ENCODE results near the gene NUP210L. TPM values are rescaled to one million over a fixed set of nuclear protein-coding genes. Genes with fewer than 3 reads are reported as not detected.
"Not testable (repeated sequence)": the region's sequence is repeated elsewhere in the genome, so short reads cannot be mapped to it uniquely, and the experiment has no call there.

NUP210L gene
- total and polyA plus RNA-seq, 2 donors (not counting 3 experiments of a cell fraction or from before 2014, with no cell fraction given), result 0.01 to 0.07 TPM

- no TSS peak for BruUV-seq (replicated peaks)
- no peak overlapping the region for H3K9ac ChIP-seq (replicated peaks; ENCODE audit: extremely low read depth, insufficient read depth, low read length)
- dilution Hi-C loops (cut with MboI; ENCODE audit: extremely low pct_ligation_motif_present, low sequenced_read_pairs) (no loop called here), intact Hi-C loops (cut with micrococcal nuclease) (no loop called here)
- no peak for FAIRE-seq
- DNase-seq (ENCODE audit: low read depth, low spot score), result no peak
- no peaks in the 10 kb centered on the region for H3K4me1 ChIP-seq (ENCODE audit: control insufficient read depth, extremely low read depth, insufficient read depth, low read length)
- H3K79me2 ChIP-seq (ENCODE audit: control insufficient read depth, insufficient read depth, low read length), result no peaks in the 10 kb centered on the region
- H4K20me1 ChIP-seq (replicated peaks; ENCODE audit: control insufficient read depth, extremely low read depth, insufficient read depth, low read length), result no peaks in the 10 kb centered on the region
- no peaks in the 10 kb centered on the region for H3K36me3 ChIP-seq (ENCODE audit: control insufficient read depth in 2 of 2, extremely low read depth in 1 of 2, insufficient read depth in 2 of 2, low read length in 2 of 2)
- no peaks in the 10 kb centered on the region for H3K9me3 ChIP-seq (replicated peaks; ENCODE audit: control insufficient read depth, insufficient read depth, low read length)
- H3K27me3 ChIP-seq (ENCODE audit: control insufficient read depth in 2 of 2, insufficient read depth in 2 of 2, low read length in 2 of 2), result no peaks in the 10 kb centered on the region
- H3K27ac ChIP-seq (ENCODE audit: insufficient read depth, low read depth, low read length), result no peak overlapping the region
- no peak overlapping the region for H3K4me3 ChIP-seq (replicated peaks in 1 of 3; ENCODE audit: insufficient read depth in 1 of 3, low read depth in 1 of 3, low read length in 3 of 3)
- CTCF ChIA-PET, result no interaction called here
- H3K4me2 ChIP-seq (ENCODE audit: insufficient read depth, low read length), result no peak overlapping the region
- POLR2A ChIA-PET, result no interaction called here
- H2AFZ ChIP-seq (ENCODE audit: low read depth, low read length), result no peak overlapping the region
- H3K9me1 ChIP-seq (replicated peaks; ENCODE audit: control insufficient read depth, extremely low read depth, insufficient read depth, low read length), result no peaks in the 10 kb centered on the region
- TF ChIP-seq FOS (IDR thresholded peaks at IDR 0.05; ENCODE audit: borderline replicate concordance, insufficient read depth, low read length) (no peak), POLR2A (IDR thresholded peaks at IDR 0.05; ENCODE audit: low read depth, low read length) (no peak), JUN (IDR thresholded peaks at IDR 0.05; ENCODE audit: borderline replicate concordance, insufficient read depth, insufficient read length, low read depth) (no peak), GATA2 (IDR thresholded peaks at IDR 0.05; ENCODE audit: insufficient read depth, insufficient read length, low read depth, low read length) (no peak), MYC (IDR thresholded peaks at IDR 0.05; ENCODE audit: low read depth, low read length) (no peak), POLR2AphosphoS5 (IDR thresholded peaks at IDR 0.05; ENCODE audit: insufficient read depth, low read depth, low read length) (no peak), EZH2 (IDR thresholded peaks at IDR 0.05; ENCODE audit: borderline replicate concordance, low read depth, low read length, severe bottlenecking) (no peak)
- TF ChIP-seq, protein P1, sequence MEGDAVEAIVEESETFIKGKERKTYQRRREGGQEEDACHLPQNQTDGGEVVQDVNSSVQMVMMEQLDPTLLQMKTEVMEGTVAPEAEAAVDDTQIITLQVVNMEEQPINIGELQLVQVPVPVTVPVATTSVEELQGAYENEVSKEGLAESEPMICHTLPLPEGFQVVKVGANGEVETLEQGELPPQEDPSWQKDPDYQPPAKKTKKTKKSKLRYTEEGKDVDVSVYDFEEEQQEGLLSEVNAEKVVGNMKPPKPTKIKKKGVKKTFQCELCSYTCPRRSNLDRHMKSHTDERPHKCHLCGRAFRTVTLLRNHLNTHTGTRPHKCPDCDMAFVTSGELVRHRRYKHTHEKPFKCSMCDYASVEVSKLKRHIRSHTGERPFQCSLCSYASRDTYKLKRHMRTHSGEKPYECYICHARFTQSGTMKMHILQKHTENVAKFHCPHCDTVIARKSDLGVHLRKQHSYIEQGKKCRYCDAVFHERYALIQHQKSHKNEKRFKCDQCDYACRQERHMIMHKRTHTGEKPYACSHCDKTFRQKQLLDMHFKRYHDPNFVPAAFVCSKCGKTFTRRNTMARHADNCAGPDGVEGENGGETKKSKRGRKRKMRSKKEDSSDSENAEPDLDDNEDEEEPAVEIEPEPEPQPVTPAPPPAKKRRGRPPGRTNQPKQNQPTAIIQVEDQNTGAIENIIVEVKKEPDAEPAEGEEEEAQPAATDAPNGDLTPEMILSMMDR (IDR thresholded peaks at IDR 0.05; ENCODE audit: extremely low read depth in 1 of 2, insufficient read depth in 1 of 2, low read depth in 1 of 2, low read length in 2 of 2), result no peak
- TF ChIP-seq, protein P2, sequence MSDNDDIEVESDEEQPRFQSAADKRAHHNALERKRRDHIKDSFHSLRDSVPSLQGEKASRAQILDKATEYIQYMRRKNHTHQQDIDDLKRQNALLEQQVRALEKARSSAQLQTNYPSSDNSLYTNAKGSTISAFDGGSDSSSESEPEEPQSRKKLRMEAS (IDR thresholded peaks at IDR 0.05; ENCODE audit: insufficient read depth, insufficient read length), result no peak
Observed at GRCh38 chr1:154104433-154105082, 50.3 kb downstream of the NUP210L start.

DNA sequence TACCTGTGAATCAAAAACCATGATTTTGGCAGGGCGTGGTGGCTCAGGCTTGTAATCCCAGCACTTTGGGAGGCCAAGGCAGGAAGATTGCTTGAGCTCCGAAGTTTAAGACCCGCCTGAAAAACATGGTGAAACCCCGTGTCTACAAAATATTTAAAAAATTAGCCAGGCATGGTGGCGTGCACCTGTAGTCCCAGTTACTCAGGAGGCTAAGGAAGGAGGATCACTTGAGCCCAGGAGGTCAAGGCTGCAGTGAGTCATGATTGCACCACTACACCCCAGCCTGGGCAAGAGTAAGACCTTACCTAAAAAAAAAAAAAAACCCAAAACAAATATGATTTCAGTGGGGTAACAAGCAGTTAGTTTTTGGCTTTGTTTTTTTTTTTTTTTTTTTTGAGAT, 54.7 kb downstream of the NUP210L start:
- intact Hi-C loops (cut with micrococcal nuclease); FAIRE-seq; H3K79me2 ChIP-seq (ENCODE audit: control insufficient read depth, insufficient read depth, low read length); POLR2A ChIA-PET; H3K9me1 ChIP-seq (replicated peaks; ENCODE audit: control insufficient read depth, extremely low read depth, insufficient read depth, low read length); H3K4me3 ChIP-seq (replicated peaks in 1 of 3; ENCODE audit: insufficient read depth in 1 of 3, low read depth in 1 of 3, low read length in 3 of 3); H4K20me1 ChIP-seq (replicated peaks; ENCODE audit: control insufficient read depth, extremely low read depth, insufficient read depth, low read length); BruUV-seq (replicated peaks); dilution Hi-C loops (cut with MboI; ENCODE audit: extremely low pct_ligation_motif_present, low sequenced_read_pairs); H3K9ac ChIP-seq (replicated peaks; ENCODE audit: extremely low read depth, insufficient read depth, low read length); H3K27me3 ChIP-seq (ENCODE audit: control insufficient read depth in 2 of 2, insufficient read depth in 2 of 2, low read length in 2 of 2); H3K27ac ChIP-seq (ENCODE audit: insufficient read depth, low read depth, low read length); DNase-seq (ENCODE audit: low read depth, low spot score); H3K4me2 ChIP-seq (ENCODE audit: insufficient read depth, low read length); H3K36me3 ChIP-seq (ENCODE audit: control insufficient read depth in 2 of 2, extremely low read depth in 1 of 2, insufficient read depth in 2 of 2, low read length in 2 of 2); H2AFZ ChIP-seq (ENCODE audit: low read depth, low read length); H3K9me3 ChIP-seq (replicated peaks; ENCODE audit: control insufficient read depth, insufficient read depth, low read length); H3K4me1 ChIP-seq (ENCODE audit: control insufficient read depth, extremely low read depth, insufficient read depth, low read length): not testable (repeated sequence)
- CTCF ChIA-PET, result interaction anchor here (1.1 kb wide), 1 partner anchor 22 kb away, joined by 3 read pairs; no protein-coding TSS in a partner anchor

Measured in endothelial cell of umbilical vein (primary cell).